ENCODE results near the gene ZFAND6. TPM values are rescaled to one million over a fixed set of nuclear protein-coding genes. Genes with fewer than 3 reads are reported as not detected.
"Not testable (repeated sequence)": the region's sequence is repeated elsewhere in the genome, so short reads cannot be mapped to it uniquely, and the experiment has no call there.

ZFAND6 gene
- total and polyA plus RNA-seq, 2 donors (not counting 1 experiment from before 2014, with no cell fraction given), result 125 to 325 TPM

DNA sequence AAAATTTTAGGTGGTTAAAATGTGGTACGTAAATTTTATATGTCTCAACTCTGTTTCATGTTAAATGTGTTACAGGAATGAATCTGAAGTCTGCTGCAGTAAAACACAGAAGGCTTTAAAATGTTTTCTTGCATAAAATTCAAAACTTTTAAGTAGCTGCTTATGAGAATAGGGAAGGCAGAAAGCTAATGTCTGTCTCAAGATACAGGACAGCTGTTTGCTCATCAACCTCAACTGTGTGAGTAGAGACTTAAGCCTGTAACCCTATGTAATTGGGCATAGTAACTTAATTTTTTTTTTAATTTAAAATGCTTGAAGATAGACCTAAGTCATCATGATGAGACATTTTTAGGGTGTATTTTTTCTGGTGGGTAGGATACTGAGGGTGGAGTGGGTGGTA is 38.9 kb downstream of the ZFAND6 start:
- H4K20me1 ChIP-seq (ENCODE audit: control insufficient read depth, extremely low read depth, insufficient read depth, low read length), result no peaks in the 10 kb centered on the region
- no peak overlapping the region for H3K27ac ChIP-seq (ENCODE audit: insufficient read depth, low read length)
- H3K4me2 ChIP-seq (ENCODE audit: extremely low read depth, insufficient read depth, low read length), result no peak overlapping the region
- peaks cover 19% of the 10 kb centered on the region for H3K79me2 ChIP-seq (ENCODE audit: control insufficient read depth, insufficient read depth, low read length)
- DNase-seq (ENCODE audit: low read depth in 2 of 2), result no peak
- H3K27me3 ChIP-seq (ENCODE audit: control insufficient read depth, insufficient read depth, low read length), result no peaks in the 10 kb centered on the region
- no peaks in the 10 kb centered on the region for H3K36me3 ChIP-seq (ENCODE audit: control insufficient read depth, insufficient read depth, low read length)
- no peak overlapping the region for H3K9ac ChIP-seq (ENCODE audit: insufficient read depth, low read length)
- no peak overlapping the region for H3K4me3 ChIP-seq (replicated peaks in 1 of 4; ENCODE audit: control extremely low read depth in 1 of 4, insufficient read depth in 1 of 4, low read depth in 3 of 4, low read length in 4 of 4)
- no peaks in the 10 kb centered on the region for H3K4me1 ChIP-seq (ENCODE audit: control insufficient read depth, extremely low read depth, insufficient read depth, low read length)
- TF ChIP-seq, protein P1, sequence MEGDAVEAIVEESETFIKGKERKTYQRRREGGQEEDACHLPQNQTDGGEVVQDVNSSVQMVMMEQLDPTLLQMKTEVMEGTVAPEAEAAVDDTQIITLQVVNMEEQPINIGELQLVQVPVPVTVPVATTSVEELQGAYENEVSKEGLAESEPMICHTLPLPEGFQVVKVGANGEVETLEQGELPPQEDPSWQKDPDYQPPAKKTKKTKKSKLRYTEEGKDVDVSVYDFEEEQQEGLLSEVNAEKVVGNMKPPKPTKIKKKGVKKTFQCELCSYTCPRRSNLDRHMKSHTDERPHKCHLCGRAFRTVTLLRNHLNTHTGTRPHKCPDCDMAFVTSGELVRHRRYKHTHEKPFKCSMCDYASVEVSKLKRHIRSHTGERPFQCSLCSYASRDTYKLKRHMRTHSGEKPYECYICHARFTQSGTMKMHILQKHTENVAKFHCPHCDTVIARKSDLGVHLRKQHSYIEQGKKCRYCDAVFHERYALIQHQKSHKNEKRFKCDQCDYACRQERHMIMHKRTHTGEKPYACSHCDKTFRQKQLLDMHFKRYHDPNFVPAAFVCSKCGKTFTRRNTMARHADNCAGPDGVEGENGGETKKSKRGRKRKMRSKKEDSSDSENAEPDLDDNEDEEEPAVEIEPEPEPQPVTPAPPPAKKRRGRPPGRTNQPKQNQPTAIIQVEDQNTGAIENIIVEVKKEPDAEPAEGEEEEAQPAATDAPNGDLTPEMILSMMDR (conservative IDR thresholded peaks at IDR 0.05 in 1 of 2, IDR thresholded peaks at IDR 0.05 in 1 of 2; ENCODE audit: low read depth in 1 of 2, low read length in 2 of 2), result no peak
- TF ChIP-seq EZH2 (IDR thresholded peaks at IDR 0.05; ENCODE audit: low read length, missing control alignments), result no peak
- H3K9me3 ChIP-seq (ENCODE audit: control insufficient read depth, insufficient read depth, low read depth, low read length), result no peaks in the 10 kb centered on the region
- no peak overlapping the region for H2AFZ ChIP-seq (ENCODE audit: low read length)

DNA sequence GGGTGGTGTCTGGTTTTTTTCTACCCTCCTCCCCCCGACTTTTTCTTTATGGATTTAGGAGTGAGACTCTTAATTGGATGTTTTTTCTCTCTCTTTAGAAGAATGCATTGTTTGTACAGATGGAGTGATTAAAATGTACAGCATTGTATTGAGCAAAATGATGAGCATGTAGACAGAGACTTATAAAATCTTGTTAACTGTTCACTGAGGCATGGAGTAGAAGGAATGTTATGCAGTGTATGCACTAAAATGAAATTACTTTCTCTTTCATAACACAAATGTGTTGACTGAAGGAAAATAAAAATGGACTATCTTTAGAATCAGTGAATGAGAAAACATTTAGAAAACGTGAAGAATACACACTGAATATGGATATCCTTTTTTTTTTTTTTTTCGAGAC is 39.8 kb downstream of the ZFAND6 start:
- Histone ChIP-seq H3K27me3 (ENCODE audit: control insufficient read depth, insufficient read depth, low read length) (no peaks in the 10 kb centered on the region), H4K20me1 (ENCODE audit: control insufficient read depth, extremely low read depth, insufficient read depth, low read length) (no peaks in the 10 kb centered on the region), H3K9ac (ENCODE audit: insufficient read depth, low read length) (no peak overlapping the region), H3K79me2 (ENCODE audit: control insufficient read depth, insufficient read depth, low read length) (peaks cover 19% of the 10 kb centered on the region), H3K9me3 (ENCODE audit: control insufficient read depth, insufficient read depth, low read depth, low read length) (no peaks in the 10 kb centered on the region), H3K27ac (ENCODE audit: insufficient read depth, low read length) (no peak overlapping the region), H2AFZ (ENCODE audit: low read length) (no peak overlapping the region), H3K36me3 (ENCODE audit: control insufficient read depth, insufficient read depth, low read length) (no peaks in the 10 kb centered on the region), H3K4me1 (ENCODE audit: control insufficient read depth, extremely low read depth, insufficient read depth, low read length) (no peaks in the 10 kb centered on the region), H3K4me3 (replicated peaks in 1 of 4; ENCODE audit: control extremely low read depth in 1 of 4, insufficient read depth in 1 of 4, low read depth in 3 of 4, low read length in 4 of 4) (no peak overlapping the region), H3K4me2 (ENCODE audit: extremely low read depth, insufficient read depth, low read length) (no peak overlapping the region)
- no peak for DNase-seq (ENCODE audit: low read depth in 2 of 2)
- TF ChIP-seq EZH2 (IDR thresholded peaks at IDR 0.05; ENCODE audit: low read length, missing control alignments), result no peak
- TF ChIP-seq, protein P1 (conservative IDR thresholded peaks at IDR 0.05 in 1 of 2, IDR thresholded peaks at IDR 0.05 in 1 of 2; ENCODE audit: low read depth in 1 of 2, low read length in 2 of 2), result no peak

DNA sequence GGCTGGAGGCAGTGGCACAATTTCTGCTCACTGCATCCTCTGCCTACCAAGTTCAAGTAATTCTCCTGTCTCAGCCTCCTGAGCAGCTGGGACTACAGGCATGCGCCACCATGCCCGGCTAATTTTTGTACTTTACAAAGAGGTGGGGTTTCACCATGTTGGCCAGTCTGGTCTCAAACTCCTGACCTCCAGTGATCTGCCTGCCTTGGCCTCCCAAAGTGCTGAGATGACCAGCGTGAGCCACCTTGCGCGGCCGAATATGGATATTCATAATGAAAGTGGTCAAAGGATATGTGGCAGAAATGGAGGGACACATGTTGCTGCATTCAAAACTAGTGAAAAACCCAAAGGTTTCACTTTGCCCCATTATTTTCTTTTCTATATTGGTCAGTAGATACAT is 40.2 kb downstream of the ZFAND6 start:
- not testable (repeated sequence) for H3K4me2 ChIP-seq (ENCODE audit: extremely low read depth, insufficient read depth, low read length); H3K4me3 ChIP-seq (replicated peaks in 1 of 4; ENCODE audit: control extremely low read depth in 1 of 4, insufficient read depth in 1 of 4, low read depth in 3 of 4, low read length in 4 of 4); H3K36me3 ChIP-seq (ENCODE audit: control insufficient read depth, insufficient read depth, low read length); H3K4me1 ChIP-seq (ENCODE audit: control insufficient read depth, extremely low read depth, insufficient read depth, low read length); H3K9ac ChIP-seq (ENCODE audit: insufficient read depth, low read length); H4K20me1 ChIP-seq (ENCODE audit: control insufficient read depth, extremely low read depth, insufficient read depth, low read length); H3K27ac ChIP-seq (ENCODE audit: insufficient read depth, low read length); DNase-seq (ENCODE audit: low read depth in 2 of 2); H2AFZ ChIP-seq (ENCODE audit: low read length); H3K27me3 ChIP-seq (ENCODE audit: control insufficient read depth, insufficient read depth, low read length); H3K9me3 ChIP-seq (ENCODE audit: control insufficient read depth, insufficient read depth, low read depth, low read length)
- peaks cover 19% of the 10 kb centered on the region for H3K79me2 ChIP-seq (ENCODE audit: control insufficient read depth, insufficient read depth, low read length)
